ENCODE measurements around the gene DCDC1.

Gene DCDC1, protein sequence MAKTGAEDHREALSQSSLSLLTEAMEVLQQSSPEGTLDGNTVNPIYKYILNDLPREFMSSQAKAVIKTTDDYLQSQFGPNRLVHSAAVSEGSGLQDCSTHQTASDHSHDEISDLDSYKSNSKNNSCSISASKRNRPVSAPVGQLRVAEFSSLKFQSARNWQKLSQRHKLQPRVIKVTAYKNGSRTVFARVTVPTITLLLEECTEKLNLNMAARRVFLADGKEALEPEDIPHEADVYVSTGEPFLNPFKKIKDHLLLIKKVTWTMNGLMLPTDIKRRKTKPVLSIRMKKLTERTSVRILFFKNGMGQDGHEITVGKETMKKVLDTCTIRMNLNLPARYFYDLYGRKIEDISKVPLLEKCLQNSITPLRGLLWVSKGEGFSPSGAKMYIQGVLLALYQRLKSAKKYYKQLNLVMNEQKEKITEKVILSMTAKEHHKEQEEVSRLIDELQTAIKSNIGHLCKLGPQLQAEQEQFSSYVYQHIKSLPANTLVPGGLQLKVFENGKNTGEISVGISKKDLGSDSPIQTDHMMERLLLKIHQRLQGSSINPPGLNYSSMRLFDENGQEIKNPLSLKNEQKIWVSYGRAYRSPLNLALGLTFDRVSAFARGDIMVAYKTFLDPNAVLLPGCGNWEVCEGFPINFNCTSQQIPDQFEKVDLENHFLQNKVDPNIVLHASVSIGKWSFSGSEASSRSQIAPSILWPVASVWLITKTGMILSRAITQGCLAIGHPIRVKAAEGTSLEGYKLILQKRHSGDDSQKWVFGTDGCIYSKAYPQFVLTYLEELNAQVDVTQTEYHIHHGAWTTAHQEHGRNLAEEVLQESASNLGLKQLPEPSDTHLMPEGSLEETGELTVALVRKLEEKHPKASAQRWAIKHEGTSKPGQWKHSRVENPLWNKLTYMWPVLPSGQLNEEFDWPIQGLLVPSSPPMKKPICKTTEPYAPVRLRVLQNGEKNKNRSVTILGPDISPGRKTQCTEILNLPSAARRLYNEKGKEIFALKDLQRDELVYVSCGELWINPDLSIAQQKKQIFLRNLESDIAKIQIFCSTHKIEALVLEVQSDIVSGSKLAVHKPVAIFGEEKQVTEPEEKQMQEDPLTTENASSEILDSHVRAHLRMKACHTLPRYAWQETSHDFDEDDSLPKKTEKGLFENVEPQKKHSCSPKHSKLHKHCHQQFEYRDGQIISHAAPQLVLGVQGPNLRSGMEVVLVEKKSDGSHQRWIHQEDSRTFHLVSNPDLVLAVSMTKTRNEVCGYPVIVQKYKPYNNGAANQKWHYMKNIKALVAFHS (N-terminal part only)

DNA sequence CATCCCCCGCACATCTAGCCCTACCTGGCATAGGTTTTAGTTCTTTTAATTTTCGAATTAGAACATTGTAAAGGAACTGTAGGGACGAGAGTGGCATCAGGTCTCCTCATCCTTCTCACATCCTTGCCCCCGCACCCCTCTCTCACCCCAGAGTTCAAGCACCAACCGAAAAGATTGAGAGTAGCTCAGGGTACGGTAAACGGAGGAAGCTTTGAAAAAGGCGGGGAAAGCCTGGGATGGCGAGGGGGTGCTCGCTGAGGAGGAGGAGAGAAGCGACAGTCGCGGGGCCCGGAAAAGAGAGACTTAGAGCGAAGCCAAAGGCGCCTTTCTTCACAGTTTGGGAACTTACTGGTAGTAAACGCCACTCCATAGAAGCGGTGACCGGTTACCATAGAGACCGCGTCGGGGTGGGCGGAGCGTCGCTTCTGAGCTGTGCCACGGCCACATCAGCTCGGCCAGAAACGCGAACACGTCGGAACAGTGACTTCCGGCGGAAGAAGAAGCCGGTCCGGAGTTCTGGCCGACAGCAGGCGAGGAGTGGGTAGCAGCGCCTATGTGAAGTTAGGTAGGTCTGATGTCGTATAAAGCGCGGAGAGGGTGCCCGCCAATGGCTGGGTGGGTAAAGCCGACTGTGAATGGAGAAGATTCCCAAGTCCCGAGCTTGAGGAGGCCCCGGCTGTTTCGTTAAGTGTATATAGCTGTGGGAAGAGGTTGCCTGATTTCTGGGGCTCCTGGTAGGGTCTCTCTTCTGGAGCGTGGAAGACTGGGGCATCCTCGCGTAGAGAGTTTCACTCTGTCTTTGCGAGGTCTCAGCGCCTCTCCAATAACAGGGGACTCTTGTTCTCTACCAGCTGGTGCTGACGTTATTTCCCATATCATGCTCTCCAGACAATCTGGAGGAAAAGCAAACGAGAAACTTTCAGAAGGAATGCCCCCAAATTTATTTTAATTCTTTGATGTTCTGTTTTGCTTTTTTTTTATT lies at the start of gene DCDC1, which contains the start of gene DNAJC24:
DCDC1 (minus strand) TSS at position 392 of the 982 bp plus-strand sequence. CDS start 41,459 bp downstream, outside the sequence.
DNAJC24 (plus strand) TSS at position 513 of the 982 bp plus-strand sequence. CDS start 889 bp downstream, outside the sequence.
- peak; percentile 91 for DNase-seq
- in situ Hi-C loops (cut with HindIII; ENCODE audit: low pct_ligation_motif_present, low pct_unique_long_range_greater_than_20kb, low sequenced_read_pairs), result no loop called here

DNA sequence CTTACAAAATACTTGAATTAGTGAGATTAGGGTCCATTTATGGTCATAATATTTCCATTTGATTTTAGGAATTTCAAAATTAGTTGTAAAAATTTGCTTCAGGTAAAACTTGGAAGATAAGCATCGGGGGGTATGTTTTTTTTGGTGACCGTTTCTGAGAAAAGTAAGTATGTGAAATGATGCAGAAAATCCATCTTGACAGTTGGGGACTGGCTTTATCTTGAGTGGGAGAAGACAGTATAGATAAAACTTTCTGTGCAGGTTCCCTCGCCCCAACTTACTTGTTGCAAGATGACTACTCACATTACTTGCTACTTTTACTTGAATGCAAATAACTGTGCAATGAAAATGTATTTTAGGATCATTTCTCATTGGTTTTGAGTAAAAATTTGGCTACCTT lies 49.6 kb upstream of the DCDC1 start:
- in situ Hi-C loops (cut with HindIII; ENCODE audit: low pct_ligation_motif_present, low pct_unique_long_range_greater_than_20kb, low sequenced_read_pairs), result no loop called here
- DNase-seq, result no peak

DNA sequence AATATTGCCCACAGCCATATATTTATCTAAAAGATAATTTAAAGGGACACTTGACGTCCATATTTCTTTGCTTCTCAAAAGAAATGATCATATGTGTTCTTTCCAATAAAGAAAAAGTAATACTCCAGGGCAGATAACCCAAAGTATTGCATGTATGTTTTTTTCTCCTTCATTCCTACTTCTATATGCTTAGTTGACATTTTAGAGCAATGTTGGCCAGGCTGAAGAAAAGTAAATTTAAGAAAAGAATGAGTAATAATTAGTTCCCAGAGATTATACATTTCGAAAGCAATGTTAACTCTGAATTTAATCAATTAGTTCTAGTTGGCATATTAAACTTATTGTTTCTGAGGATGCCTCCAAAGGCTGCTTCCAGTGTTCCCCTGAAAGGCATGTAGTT lies 48.3 kb upstream of the DCDC1 start:
- in situ Hi-C loops (cut with HindIII; ENCODE audit: low pct_ligation_motif_present, low pct_unique_long_range_greater_than_20kb, low sequenced_read_pairs), result no loop called here
- DNase-seq, result no peak

DNA sequence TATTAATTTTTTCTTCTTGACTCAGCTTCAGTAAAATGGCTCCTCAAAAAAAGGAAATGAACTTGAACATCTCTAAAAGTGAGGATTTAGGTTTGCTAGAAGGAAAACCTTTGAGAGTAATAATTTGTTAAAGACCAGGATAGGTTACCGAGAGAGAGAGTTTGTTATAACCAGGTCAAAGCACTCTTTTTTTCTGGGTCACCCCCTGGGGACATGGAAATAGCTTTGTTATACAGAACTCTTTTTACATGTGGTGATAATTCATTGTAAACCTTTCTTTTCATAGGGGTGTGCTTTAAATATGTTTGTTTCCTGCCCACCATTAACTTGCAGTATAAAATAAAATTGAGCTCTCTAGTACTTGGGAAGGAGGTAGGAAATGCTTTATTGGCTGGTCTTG lies 47.8 kb upstream of the DCDC1 start:
- in situ Hi-C loops (cut with HindIII; ENCODE audit: low pct_ligation_motif_present, low pct_unique_long_range_greater_than_20kb, low sequenced_read_pairs), result no loop called here
- DNase-seq, result no peak

DNA sequence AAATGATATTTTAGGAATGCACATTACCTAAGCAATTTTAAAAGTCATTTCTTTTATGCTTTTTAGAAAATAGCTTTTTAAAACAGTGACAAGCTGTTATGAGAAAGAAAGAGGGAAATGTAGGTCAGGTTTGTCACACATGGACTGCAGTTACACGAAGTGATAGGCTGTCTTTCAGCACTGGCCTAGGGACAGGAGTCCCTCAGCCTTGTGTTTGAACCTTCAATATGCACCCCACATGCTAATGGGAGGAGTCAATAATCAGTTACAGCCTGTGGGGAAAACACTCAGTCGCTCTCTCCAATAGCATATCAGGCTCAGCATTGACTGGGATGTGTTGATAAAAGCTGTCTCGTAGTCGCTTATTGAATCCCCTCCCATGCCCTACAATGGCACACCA lies 45.9 kb upstream of the DCDC1 start:
- in situ Hi-C loops (cut with HindIII; ENCODE audit: low pct_ligation_motif_present, low pct_unique_long_range_greater_than_20kb, low sequenced_read_pairs), result no loop called here
- DNase-seq, result no peak

DNA sequence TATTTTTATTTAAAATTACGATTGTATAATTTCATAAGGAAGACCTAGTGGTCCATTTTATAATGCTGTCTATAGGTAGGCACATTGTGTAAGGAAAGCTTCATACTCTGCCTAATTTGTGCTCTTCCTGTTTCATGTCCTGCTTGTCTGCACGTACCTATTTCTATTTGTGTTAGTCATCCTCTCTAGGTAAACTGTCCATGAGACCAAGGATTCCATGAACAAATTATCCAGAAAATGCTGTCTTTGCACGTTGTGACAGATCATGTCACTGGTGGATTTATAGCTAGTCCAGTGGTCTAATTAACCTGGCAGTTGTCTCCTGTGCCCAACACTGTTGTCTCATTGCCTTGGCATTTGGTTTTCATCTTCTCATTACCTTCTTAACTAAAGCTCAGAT lies 44.8 kb upstream of the DCDC1 start:
- no peak for DNase-seq
- in situ Hi-C loops (cut with HindIII; ENCODE audit: low pct_ligation_motif_present, low pct_unique_long_range_greater_than_20kb, low sequenced_read_pairs), result no loop called here

DNA sequence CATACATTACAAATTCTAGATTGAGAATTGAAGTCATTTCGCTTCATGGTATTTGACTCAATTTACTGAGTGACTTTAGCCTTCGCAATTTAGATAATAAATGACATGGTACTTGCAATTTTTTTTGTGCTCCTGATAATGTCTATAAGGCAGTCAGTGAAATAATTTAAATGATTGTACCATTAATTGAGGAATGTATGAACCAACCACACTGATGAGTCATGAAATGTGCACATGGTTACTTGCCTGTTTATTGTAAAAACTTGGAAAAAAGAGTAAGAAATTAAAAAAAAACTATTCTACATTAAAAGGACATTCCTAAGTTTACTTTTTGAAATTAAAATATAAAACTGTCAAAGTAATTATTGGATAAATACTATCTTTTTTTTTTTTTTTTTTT lies 43.4 kb upstream of the DCDC1 start:
- DNase-seq, result no peak
- in situ Hi-C loops (cut with HindIII; ENCODE audit: low pct_ligation_motif_present, low pct_unique_long_range_greater_than_20kb, low sequenced_read_pairs), result no loop called here

DNA sequence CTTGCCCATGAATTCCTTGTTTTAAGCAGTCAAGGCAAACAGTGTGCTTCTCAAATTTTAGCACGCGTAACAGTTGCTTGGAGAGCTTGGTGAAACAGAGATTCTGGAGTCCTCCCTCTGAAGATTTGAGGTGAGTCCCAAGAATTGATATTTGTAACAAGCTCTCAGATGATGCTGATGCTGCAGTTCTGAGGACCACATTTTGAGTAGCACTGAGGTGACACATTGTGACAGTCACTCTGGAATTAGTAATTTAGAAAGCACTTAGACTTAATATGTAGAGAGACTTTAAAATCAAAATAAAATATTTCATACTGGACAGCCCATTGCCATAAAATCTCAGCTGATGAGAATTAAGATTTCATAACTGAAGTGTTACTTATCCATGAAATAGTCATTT lies 38.7 kb upstream of the DCDC1 start:
- in situ Hi-C loops (cut with HindIII; ENCODE audit: low pct_ligation_motif_present, low pct_unique_long_range_greater_than_20kb, low sequenced_read_pairs), result no loop called here
- no peak for DNase-seq

DNA sequence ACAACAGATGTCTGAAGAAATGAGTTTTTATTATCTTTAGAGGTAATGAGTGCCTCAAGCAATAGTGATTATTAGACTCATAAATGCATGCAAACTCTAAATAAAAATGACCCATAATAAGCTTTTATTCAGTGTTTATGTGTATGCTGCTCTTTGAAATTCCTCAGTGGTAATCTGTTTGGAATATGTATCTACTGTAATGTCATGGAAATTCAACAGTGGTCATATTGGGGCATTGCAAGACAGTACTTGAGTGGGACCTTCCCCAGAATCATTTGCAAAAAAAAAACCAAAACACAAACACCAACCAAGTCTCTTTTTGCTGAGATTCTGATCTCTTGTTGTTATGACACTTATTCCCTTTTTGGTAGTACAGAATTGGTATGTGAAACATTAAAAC lies 35.1 kb upstream of the DCDC1 start:
- in situ Hi-C loops (cut with HindIII; ENCODE audit: low pct_ligation_motif_present, low pct_unique_long_range_greater_than_20kb, low sequenced_read_pairs), result no loop called here
- no peak for DNase-seq

DNA sequence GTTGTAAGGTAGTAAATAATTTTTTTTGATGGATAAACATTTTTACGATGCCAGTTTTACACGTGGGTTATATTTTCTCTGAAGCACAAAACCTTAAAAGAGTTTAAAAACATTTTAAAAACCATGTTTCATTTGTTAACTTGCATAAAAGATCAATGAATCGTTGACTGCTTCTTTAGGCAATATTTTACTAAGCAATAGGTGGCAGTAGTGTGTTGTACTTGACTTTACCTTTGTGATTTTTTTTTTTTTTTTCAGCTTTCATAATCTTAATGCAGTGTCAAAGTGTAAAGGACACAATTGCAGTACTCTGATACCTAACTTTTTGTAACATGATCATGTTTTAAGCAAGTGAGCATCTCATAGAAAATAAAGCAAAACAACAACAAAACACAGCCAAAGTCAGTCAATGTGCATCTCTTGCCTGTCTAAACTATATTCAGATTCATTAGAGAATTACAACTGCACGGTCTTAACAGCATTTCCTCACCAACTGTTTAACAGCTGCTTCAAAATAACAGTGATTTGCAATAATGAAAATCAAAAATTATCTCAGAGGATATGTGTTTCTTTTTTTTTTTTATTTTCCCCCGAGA lies 27.8 kb upstream of the DCDC1 start:
- peak; percentile 50 for DNase-seq
- in situ Hi-C loops (cut with HindIII; ENCODE audit: low pct_ligation_motif_present, low pct_unique_long_range_greater_than_20kb, low sequenced_read_pairs), result no loop called here

DNA sequence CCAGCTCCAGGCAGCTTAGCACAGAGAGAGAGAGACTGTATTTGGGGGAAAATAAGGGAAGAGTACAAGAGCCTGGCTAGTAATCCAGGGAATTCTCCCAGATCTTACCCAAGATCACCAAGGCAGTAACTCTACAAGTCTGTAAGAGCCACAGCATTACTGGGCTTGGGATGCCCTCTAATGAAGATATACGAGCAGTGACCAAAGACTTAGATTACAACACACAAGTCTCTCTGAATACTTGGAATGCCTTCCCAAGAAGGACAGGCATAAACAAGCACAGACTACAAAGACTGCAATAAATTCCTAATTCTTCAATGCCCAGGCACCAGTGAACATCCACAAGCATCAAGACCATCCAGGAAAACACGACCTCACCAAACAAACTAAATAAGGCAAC lies 17.8 kb upstream of the DCDC1 start:
- in situ Hi-C loops (cut with HindIII; ENCODE audit: low pct_ligation_motif_present, low pct_unique_long_range_greater_than_20kb, low sequenced_read_pairs), result no loop called here
- DNase-seq, result no peak

DNA sequence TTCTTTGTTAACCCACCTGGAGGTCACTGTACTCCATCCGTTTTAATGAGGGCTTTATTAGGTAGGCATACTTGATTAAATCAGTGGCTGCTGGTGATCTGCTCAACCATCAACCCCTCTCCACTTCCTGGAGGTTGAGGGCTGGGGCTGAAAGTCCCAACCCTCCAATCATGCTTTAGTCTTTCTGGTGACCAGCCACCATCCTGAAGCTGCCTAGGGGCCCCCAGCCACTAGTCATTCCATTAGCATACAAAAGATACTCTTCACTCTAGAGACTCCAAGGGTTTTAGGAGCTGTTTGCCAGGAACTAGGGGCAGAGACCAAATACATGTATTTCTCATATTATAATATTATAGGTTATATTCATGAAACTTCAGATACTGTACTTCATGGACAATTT lies 13.6 kb upstream of the DCDC1 start:
- no peak for DNase-seq

DNA sequence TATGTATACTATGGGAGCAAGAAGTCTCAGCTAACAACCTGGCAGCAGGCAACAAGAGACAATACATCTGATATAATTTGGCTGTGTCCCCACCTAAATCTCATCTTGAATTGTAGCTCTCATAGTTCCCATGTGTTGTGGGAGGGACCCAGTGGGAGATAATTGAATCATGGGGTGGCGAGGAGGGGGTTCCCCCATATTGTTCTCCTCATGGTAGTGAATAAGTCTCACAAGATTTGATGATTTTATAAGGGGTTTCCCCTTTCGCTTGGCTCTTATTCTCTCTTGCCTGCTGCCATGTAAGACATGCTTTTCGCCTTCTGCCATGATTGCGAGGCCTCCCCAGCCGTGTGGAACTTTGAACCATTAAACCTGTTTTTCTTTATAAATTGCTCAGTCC lies 6.3 kb upstream of the DCDC1 start:
- no peak for DNase-seq
- in situ Hi-C loops (cut with HindIII; ENCODE audit: low pct_ligation_motif_present, low pct_unique_long_range_greater_than_20kb, low sequenced_read_pairs), result no loop called here

More for the DNA sequence above, 13.6 kb upstream of the DCDC1 start:
- in situ Hi-C loops (cut with HindIII; ENCODE audit: low pct_ligation_motif_present, low pct_unique_long_range_greater_than_20kb, low sequenced_read_pairs), result no loop called here

DNA sequence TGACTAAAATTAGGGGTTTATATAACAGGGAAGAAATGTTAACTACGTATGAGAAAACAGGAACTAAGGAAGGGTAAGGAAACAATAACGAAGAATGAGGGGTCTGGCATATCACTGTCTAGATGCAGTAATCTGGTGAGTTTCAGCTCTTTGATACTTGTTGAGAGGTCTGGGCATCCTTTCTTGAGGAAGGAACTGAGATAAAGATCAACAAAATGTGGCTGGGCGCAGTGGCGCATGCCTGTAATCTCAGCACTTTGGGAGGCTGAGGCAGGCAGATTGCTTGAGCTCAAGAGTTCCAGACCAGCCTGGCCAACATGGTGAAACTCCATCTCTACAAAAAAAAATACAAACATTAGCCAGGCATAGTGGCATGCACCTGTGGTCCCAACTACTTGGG lies 2.7 kb downstream of the DCDC1 start:
- in situ Hi-C loops (cut with HindIII; ENCODE audit: low pct_ligation_motif_present, low pct_unique_long_range_greater_than_20kb, low sequenced_read_pairs), result no loop called here
- DNase-seq, result no peak

DNA sequence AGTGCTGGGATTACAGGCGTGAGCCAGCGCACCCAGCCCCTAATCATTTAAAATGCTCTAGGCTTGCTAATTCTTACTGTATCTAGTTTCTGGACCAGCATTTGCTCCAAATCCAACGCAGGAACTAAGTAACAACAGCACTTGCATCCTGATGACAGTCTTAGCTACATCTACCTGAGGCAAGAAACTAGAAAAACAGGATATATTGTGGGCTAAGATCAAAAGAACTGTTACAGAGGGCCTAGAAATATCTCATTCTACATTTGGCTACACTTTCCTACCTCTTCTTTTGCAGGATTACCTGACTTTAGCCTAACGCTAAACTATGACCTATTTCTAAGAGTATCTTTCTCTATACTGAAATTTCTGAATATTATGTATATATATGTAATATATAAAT lies 7.8 kb downstream of the DCDC1 start:
- in situ Hi-C loops (cut with HindIII; ENCODE audit: low pct_ligation_motif_present, low pct_unique_long_range_greater_than_20kb, low sequenced_read_pairs), result no loop called here
- no peak for DNase-seq

DNA sequence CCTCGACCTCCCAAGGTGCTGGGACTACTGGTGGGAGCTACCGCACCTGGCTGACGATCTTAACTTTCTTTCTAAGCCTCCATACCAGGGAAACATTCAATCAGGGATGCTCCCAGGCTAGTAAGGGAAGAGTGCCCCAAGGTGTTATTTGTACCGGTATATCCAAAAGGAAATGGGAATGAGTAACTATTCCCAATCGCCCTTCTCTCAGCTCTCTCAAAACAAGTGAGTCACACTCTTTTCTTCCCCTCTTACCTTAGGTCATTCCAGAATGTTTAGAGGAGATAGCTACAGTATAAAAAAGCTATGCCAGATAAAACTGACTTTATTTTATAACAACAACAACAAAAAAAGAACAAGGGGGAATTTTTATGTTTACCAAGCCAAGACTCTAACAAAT lies 13.7 kb downstream of the DCDC1 start:
- in situ Hi-C loops (cut with HindIII; ENCODE audit: low pct_ligation_motif_present, low pct_unique_long_range_greater_than_20kb, low sequenced_read_pairs), result no loop called here
- DNase-seq, result no peak

DNA sequence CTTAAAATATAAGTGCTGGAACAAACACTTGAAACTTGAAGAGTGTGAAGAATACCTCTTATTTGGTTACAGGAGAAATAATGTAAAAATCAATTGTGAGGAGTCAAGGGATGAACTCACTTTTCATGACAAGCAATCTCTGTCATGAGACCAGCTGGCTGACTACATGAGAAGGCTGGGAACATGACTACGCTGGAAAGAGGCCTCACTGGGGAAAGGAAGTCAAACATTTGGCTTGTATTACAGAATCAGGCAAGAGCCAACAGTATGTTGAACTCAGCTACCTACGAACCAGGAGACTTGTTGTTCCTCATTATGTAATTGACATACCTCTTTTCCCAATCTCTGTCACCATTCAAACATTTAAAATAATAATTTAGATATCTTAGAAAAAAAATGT lies 14.4 kb downstream of the DCDC1 start:
- in situ Hi-C loops (cut with HindIII; ENCODE audit: low pct_ligation_motif_present, low pct_unique_long_range_greater_than_20kb, low sequenced_read_pairs), result no loop called here
- no peak for DNase-seq

All from ACHN (cell line).